NCI-H446 treated with DMSO at 0.1 percent for 48 hours (cell line): ENCODE measurements around the gene GGACT.
"Not testable (repeated sequence)": the region's sequence is repeated elsewhere in the genome, so short reads cannot be mapped to it uniquely, and the experiment has no call there.

Experiments used
- DNase-seq: peaks from one replicate; lab custom pipeline; 2025; lab: John Stamatoyannopoulos, UW

GGACT gene

DNA sequence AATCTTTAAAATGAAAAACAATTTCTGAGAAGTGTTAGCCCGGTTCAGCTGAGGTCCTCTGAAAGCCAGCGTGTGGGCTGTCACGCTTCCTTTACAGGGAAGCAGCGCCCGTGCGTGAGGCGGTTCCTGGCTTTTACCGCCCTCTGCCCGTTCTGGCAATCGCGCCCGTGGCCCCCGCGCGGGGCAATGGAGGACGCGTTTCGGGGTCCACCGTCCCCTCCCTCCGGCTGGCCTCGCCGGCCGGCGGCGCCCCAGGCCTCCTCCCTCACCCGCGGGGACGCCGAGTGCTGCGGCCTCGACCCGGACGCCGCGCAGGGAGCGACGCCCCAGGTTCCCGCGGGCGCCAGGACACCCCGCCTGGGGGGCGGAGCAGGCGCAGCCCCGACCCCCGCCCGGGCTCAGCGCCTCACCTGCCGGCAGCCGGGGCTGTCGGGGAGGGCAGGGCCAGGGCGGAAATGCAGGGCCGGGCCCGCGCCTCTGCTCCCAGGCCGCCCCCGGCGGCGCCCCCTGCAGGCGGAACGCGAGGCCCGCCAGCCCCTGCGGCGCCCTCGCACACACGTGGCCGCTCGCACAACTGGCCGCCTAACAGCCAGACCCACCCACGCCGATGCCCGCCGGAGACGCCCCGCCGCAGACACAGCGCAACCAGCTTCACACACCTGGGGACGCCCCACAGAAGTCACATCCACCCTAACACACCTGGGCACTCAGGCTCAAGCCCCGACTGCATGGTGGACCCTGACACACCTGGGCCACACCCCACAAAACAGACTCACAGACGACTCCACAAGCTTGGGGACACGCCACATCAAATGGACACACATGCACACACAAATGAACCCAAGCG, at the start of gene GGACT:
TSS of gene GGACT (minus strand) at position 459 of the 847 bp plus-strand sequence. CDS start 56,198 bp downstream, outside the sequence.
- no peak for DNase-seq

DNA sequence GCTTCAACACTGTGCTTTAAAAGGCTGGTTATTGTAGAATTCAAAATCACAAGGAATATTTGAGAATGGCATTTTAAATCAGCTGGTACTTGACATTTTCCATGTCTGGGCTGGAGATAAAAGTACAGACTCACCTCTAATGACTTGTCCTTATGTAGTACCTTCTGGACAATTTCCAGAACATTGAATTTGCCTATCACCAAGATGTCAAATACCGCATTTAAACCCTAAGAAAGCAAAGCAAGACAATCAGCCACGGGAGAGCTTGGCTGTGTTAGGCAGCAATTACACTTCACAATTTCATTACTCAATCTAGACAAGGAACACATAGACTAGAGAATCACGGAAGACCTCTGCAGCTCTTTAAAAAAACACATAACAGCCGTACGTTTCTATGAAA, 49.2 kb upstream of the GGACT start:
- DNase-seq = no peak

DNA sequence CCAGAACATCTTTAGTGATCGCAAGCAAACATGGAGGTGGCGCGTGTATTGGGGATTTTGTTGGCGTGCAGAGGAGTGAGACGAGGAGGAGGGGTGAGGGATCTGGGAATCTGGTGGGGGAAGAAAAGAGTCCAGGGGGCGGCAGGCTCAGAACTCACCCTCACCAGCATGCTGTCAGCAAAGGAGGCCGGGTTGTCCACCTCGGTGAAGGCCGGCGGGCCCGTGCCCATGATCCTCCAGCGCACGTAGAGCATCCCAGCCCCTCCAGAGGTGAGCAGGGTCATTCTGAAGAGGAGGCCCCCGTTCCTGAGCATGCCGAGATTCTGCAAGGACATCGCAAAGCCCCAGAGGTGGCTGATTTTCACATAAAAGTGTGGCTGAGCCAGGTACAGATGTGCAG, 48.8 kb upstream of the GGACT start:
- DNase-seq = no peak

DNA sequence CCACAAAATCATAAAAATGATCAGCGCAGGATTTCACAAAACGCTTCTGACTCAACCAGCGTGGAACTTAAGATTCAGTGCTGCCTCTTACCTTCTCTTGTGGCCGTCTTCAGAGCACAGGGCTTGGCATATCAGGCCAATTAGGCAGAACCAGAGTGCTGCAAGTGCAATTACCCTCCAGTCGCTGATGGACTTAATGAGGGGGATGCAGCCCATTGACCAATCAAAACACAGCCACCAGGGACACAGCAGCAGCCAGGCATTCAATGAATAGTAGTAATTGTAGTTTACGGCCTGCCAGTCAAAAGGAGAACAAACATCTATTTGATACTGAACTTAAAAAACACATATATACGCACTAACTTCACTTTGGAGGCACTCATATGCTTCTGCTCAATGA, 47.9 kb upstream of the GGACT start:
- DNase-seq = no peak

DNA sequence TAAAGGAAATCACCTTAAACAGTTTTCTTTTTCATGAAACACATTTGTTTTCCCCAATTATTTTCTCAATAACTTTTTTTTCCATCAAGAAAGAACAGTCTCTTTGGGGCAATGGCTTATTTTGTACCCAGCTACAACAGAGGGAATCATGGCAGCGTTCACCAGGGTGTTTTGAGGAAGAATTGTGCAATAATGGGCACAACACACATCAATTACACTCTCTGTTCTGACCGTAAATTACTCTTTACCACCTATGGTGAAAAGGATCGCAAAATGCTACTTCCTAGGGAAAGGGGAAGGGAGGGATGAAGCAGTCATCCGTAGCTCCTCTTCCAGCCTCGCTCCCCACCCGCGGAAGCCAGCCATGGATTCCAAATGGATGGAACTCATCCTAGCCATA, 47.4 kb upstream of the GGACT start:
- DNase-seq = no peak

DNA sequence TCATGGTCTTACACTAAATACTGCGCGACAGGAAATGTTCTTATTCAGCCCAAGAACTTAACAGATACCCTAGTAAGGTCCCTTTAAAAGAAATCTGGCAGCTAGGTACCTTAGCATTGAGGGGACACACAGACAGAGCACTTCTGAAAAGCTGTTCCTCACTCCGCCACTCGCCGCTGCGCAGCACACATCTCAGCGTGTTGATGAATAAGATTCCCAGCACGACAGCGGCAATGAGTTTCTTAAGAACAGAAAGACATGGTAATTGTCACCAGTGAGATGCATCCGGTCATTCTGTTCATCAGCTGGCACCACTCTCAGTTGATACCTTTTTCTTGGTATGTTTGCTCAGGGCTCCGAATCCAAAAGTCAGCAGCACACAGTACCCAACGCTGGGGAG, 46.1 kb upstream of the GGACT start:
- DNase-seq = no peak

DNA sequence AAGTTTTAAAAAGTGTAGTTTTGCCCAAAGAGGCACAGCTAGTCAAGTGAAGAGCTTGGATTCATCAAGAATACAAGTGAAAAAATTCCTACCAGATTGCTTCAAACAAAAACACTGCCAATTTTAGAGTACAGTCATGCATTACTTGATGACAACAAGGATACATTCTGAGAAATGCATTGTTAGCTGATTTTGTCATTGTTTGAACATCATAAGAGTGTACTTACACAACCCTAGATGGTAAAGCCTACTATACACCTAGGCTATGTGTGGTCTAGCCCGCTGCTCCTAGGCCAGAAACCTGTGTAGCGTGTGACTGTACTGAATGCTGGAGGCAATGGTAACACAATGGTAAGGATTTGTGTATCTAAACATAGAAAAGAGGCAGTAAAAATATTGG, 44.9 kb upstream of the GGACT start:
- no peak for DNase-seq

DNA sequence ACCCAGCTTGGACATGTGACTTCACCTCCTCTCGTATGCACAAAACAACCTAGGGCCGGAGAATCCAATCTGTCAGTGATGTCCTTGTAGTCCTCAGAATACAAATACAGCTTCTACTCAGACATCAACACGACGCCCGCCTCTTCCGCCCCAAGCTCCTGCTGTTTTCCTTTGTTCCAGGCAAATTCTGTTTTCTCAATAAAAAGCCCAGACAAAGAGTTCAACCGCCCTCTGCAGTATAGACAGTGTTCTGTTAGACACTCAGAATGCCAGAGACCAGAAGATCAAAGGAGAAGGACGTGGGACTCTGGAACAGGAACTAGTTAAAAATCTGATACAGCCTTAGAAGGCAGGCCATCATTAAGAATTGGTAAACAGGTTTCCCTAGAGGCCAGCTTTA, 42.0 kb upstream of the GGACT start:
- DNase-seq = no peak

DNA sequence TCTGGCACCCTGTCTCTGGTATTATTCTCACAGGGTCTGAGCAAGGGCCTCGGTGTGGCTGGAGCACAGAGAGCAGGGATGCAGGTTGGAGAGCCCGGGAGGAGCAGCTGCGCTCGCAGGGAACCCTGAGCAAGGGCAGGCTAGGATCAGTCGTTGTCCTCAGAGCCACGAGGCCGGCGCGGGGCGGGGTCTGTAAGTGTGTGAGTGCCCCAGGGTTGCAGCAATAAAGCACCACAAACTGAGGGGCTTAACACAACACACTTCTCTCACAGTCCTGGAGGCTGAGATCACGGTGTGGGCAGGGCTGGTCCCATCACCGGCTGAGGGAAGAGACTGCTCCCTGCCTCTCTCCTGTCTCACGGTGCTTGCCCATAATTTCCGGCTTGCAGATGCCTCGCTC, 38.5 kb upstream of the GGACT start:
- DNase-seq = no peak

DNA sequence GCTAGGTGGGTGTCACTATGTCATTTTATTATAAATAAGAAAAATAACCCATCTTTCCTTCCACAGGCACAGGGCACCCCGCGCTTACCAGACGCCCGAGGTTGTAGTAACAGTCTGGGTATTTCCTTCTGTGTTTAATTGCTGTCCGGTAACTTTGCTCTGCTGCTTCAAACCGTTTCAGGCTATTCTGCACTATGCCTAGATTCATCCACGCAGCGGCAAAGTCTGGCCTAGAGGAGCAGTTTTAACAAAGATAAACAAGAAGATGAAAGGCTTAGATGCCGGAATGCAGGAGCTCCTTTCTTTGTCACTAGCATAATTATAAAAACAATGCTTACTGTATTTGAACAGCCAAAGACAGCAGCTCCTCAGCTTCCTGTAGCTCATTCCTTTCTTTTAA, 36.9 kb upstream of the GGACT start:
- DNase-seq = no peak

DNA sequence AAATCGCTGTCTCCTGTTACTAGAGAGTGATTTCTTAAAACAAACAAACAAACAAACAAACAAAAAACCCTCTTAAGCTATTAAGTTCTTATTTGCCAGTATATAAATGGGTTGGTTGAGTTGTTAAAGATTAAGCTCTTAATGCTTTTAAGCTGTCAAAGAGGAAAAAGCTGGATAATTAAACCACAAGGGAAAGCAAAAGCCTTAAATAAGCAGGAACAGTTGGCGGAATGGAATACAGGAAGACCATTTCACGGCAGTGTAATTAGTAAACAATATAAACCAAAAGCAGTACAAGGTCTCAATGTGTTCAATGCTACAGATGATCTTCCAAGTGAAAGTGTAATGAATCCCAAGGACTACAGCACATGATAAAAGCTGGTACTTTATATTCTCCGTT, 32.2 kb upstream of the GGACT start:
- DNase-seq = no peak

DNA sequence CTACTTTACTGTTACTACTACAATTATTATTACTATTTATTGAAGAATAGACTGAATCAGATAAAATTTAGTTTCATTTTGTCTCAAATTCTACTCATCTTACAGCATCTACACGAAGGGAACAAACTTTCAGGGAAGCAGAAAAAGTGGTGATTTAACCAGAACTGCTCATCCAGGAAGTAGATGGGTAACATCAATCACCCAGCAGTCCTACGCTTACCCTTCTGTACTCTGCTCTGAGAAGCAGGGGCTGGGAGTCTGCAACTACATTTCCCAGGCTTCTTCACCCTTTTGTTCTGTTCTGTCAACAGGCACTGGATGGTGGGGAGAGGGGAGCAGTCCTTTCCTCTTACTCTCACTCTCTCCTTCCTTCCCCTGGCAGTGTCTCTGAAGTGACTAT, 31.4 kb upstream of the GGACT start:
- no peak for DNase-seq

DNA sequence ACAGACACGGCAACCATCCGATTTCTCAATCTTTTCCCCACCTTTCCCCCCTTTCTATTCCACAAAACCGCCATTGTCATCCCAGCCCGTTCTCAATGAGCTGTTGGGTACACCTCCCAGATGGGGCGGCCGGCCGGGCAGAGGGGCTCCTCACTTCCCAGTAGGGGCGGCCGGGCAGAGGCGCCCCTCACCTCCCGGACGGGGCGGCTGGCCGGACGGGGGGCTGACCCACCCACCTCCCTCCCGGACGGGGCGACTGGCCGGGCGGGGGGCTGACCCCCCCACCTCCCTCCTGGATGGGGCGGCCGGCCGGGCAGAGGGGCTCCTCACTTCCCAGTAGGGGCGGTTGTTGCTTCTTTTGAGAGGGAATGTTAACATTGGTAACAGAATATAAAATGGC, 30.3 kb upstream of the GGACT start:
- not testable (repeated sequence) for DNase-seq

DNA sequence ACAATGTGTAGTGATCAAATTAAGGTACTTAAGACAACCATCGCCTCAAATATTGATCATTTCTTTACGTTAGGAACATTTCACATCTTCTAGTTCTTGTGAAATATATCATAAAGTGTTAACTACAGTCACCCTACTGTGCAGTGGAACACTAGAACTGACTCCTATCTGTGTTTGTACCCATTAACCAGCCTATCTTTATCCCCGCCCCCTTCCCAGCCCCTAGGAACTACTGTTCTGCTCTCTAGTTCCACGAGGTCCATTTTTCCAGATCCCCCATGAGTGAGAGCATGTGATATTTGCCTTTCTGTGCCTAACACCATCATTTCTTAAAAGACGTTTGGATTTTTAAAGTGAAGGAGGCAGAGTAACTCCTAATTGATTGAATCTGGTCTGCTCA, 24.4 kb upstream of the GGACT start:
- no peak for DNase-seq

DNA sequence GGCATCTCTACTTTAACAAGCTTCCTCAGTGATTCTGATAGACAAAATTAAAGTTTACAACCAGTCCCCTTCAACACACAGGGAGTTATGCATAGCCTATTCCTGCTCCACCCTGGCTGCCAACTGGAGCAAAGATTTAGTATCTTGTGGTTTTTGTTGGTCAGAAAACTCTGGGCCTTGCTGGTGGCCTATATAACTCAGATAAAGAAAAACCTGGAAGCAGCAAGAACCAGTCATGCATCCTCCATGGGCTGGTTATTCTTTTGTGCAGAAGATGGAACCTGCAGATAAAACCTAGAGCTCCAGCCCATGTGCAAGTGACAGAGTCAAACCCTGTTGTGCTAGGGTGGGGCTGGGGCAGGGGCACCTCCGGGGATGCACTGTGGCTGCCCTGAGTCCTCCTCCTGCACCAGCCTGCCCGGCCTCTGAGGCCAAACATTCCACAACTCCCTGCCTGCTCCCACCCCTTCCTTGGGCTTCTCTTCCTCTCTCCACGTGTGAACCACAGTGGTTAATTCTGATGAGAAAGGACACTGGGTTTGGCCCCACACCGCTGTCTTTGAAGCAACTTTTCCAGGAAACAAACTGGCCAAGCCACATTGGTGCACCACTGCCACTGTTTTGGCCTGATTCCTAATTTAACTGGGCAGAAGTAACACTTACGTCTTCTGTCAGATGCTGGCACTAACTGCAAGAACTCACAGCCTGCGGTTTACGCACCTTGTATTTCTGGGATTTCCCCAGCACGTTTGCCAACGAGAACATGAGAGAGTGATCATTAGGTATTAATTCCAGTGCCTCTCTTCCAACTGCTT, 23.3 kb upstream of the GGACT start:
- peak; percentile 8 for DNase-seq

DNA sequence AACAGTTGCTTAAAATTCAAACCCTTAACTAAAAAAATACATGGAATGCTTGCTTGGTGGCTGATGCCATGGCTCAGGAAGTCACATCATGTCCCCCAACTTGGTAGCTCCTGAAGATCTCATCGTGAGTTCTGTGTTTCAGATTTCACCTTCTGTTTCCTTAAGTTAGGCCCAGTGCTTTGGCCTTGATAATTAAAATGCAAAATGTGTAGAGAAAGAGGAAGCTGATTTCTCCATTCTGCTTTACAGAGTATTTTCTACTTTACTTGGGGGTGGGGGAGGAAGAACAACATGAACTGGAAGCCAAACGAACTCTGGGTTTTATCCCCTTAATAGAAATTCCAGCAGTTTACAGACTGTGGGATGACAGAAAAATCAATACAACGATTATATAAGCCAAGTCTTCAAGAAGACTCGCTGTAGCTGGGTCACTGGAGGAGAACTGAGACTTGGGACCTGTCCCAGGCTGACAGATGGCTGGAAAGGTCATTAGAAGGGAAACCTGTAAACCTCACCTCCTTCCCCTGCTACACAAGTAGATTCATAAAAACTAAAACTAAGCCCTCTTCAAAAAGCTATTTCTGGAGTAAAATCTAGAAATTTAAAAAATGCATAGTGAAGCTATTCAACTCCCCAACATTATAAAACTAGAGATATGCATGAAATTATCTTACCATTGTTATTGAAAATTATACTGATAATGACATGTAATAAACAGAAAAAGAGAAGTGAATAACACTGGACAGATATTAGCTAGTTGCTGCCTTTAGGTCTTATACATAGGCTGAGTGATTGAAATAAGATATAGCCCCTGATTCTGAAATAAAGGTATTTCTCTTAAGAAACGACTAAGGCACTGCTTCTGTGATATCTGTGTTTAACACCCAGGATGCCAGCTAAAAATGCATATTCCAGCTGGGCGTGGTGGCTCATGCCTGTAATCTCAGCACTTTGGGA, 22.1 kb upstream of the GGACT start:
- peak; percentile 51 for DNase-seq

DNA sequence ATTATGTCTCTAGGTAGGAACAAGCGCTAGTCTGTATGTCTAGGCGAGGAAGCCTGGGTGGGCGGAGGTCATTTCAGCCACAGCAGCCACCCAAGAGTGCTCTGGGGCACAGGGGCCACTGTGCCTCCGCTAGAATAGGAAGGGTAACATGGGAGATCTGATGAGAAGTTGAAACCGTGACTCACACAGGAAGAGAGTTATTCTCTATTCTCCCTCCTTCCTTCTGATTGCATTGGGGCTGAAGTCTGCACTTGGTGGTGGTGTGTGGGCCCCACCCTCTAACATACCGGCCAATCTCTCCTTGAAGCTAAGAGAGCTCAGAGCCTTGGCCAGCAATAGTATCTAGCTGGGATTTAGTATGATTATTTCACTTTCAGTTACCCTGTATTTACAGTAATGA, 20.3 kb upstream of the GGACT start:
- no peak for DNase-seq

DNA sequence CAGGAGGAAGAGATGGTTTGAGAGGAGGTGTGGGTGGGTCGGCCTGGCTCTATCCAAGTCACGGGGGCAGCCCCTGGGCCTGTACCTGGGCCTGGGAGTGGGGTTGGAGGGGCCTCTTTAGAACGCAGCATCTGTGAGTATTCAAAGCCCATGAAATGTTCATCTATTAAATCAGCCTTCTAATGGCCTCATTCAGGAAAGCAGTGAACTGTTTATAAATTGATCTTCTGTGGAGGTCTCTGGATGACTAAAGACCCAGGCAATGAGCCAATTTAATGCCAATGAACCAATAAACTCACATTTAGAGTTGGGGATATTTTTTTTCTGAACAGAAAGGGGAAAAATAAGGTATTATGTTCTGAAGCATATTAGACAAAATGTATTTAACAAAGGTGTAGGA, 19.9 kb upstream of the GGACT start:
- no peak for DNase-seq

DNA sequence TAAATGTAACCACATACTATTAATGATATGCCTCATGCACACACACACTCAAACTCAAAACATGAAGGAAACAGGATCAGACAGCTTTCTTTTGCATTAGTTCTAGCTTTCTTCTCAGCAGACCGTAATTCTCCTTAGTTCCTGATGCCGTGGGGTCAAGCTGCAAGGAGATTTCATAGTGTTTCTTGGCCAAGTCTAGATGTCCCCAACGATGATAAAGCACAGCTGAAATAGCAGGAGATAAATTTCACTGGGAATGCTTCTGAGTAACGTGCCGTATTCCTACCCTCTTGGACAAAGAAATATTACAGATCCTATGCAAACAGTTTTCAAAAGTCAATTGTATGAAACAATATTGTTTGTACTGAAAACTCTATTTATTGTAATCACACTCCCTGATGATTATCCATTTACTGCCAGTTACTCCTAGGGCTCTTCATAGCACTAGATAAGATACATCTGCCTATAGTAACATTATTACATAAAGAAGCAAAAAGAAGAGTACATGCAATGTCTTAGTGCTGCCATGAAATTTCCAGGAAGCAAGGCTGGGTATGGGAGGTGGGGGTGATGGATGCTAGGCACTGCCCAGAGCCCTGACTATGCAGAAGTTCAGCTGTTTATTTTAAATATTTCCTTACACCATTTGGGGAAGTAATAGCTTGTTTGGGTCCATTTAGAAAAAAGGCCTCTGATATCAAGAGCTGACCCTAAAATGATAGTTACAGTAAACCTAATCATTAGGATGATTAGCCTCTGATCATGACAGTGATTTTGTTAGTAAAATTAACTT, 16.5 kb upstream of the GGACT start:
- no peak for DNase-seq

DNA sequence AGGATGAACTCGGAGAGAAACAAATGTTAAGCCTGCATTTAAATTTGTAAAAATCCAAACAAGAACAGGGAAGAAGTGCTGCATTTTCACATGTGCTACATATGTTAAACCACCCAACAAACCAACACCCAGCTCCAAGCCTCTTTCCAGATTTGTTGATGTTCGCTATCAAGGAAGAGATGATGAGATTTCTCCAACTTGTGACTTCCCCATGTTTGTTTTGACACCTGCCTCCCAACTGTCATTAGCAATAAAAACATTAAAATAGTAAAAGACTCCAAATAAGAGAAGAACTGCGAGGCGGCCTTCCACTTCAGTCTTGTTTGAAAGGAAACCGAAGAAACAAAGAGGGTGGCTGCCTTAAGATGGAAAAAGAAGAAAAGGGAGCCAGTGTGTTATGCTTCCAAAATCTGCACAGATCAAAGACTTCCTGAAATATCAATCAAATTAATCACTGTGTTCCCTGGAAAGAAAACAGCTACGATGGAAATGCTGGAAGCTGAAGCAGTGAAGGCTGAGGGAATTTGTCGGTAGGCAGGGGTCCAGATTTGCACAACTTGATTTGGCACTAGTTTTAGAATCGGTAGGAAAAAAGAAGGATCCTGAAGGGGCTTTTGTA, 14.0 kb upstream of the GGACT start:
- DNase-seq = no peak

DNA sequence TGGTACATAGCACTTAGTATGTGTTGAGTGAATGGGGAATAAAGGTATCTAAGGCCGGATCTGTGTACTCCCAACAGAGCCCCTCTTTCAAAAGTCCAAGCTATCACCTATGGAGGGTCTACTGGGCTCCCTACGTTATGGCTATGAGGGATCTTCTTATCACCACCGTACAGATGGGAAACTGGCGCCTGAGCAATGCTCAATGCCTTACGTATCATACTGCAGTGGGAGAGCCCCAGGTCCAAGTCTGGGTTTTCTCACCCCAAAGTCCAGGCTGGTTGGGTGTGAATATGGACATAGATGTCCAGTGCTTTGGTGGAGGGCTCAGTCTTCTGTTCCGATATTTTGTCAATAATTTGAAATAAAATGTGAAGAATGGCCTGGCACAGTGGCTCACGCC, 13.1 kb upstream of the GGACT start:
- DNase-seq = no peak
